D721Med (cell line): Measurements from ENCODE around the gene CCND1.

Experiments used
- DNase-seq: peaks from one replicate; pipeline ENCODE4 v3.0.0; 2011; ENCODE audit warnings: low spot score; ENCODE audit not compliant: insufficient read length
- FAIRE-seq: peaks from 2 replicates; lab custom pipeline; 2011; peaks lifted over from hg19 to GRCh38; lab: Jason Lieb, UNC
- CTCF ChIP-seq: IDR thresholded peaks from 2 replicates; pipeline ENCODE4 v1.5.1; 2012; ENCODE audit warnings: mild to moderate bottlenecking, control low read depth; ENCODE audit not compliant: insufficient read depth; ENCODE audit errors: missing control alignments

Gene CCND1

GRCh38 chr11:69641681-69642548, 959 bp downstream of the CCND1 start:
- FAIRE-seq (no peak), DNase-seq (no peak)
- TF ChIP-seq CTCF: no peak

GRCh38 chr11:69642549-69642912, 1.6 kb downstream of the CCND1 start:
- FAIRE-seq (no peak), DNase-seq (no peak)
- TF ChIP-seq CTCF: no peak

- DNase-seq (peak; percentile 62), FAIRE-seq (no peak)
- peak; percentile 84 for TF ChIP-seq CTCF
These were observed 2.1 kb downstream of the CCND1 start for GRCh38 chr11:69642913-69643632.

GRCh38 chr11:69643646-69644045, 2.7 kb downstream of the CCND1 start:
- no peak for TF ChIP-seq CTCF
- FAIRE-seq: no peak
- DNase-seq: no peak

- FAIRE-seq (no peak), DNase-seq (no peak)
- TF ChIP-seq CTCF: no peak
These were observed 3.4 kb downstream of the CCND1 start for GRCh38 chr11:69644071-69644961.

- FAIRE-seq (no peak), DNase-seq (no peak)
- peak; percentile 1 for TF ChIP-seq CTCF
These were observed 4.2 kb downstream of the CCND1 start for GRCh38 chr11:69644962-69645675.
